GM23338 (cell line): ENCODE measurements around the gene GPSM1. TPM values are rescaled to one million over a fixed set of nuclear protein-coding genes. Genes with fewer than 3 reads are reported as not detected.

Experiments
- ATAC-seq: fragments of 200-7000 bp; cut with Tn5 transposase; 3 replicates; pipeline ENCODE4 v1.9.1; 2020
- DNase-seq: peaks from one replicate; pipeline ENCODE4 v3.0.0-alpha.2; 2015; ENCODE audit warnings: low spot score
- H2AFZ ChIP-seq: fragments of 200-600 bp; sonication (generic); 2 replicates; pipeline ENCODE4 v1.8.0; 2016; ENCODE audit warnings: antibody characterized with exemption, mild to moderate bottlenecking, moderate library complexity
- H3F3A ChIP-seq: fragments of 200-600 bp; sonication (generic); replicated peaks from 2 replicates; pipeline ENCODE4 v1.8.0; 2017; ENCODE audit warnings: antibody characterized with exemption, mixed run types, low read depth
- H3K27ac ChIP-seq: fragments of 200-600 bp; sonication (generic); 2 replicates; pipeline ENCODE4 v1.6.1; 2016; ENCODE audit warnings: low read depth
- H3K27me3 ChIP-seq: fragments of 200-600 bp; sonication (generic); 2 replicates; pipeline ENCODE4 v1.8.0; 2016; ENCODE audit warnings: mild to moderate bottlenecking, mixed run types, moderate library complexity; ENCODE audit not compliant: insufficient read depth
- H3K36me3 ChIP-seq: fragments of 200-600 bp; sonication (generic); 2 replicates; pipeline ENCODE4 v1.8.0; 2016; ENCODE audit warnings: mild to moderate bottlenecking; ENCODE audit not compliant: insufficient read depth
- H3K4me1 ChIP-seq: fragments of 200-600 bp; sonication (generic); 2 replicates; pipeline ENCODE4 v1.8.0; 2016; ENCODE audit warnings: mild to moderate bottlenecking, moderate library complexity; ENCODE audit not compliant: insufficient read depth
- H3K4me2 ChIP-seq: fragments of 200-600 bp; sonication (generic); 2 replicates; pipeline ENCODE4 v1.7.1; 2017; ENCODE audit warnings: mixed run types
- H3K4me3 ChIP-seq: fragments of 200-600 bp; sonication (generic); 2 replicates; pipeline ENCODE4 v1.6.1; 2016; ENCODE audit warnings: mixed run types
- H3K79me2 ChIP-seq: fragments of 200-600 bp; sonication (generic); replicated peaks from 2 replicates; pipeline ENCODE4 v1.8.0; 2017; ENCODE audit warnings: mild to moderate bottlenecking; ENCODE audit not compliant: insufficient read depth
- H3K9me2 ChIP-seq: fragments of 200-600 bp; sonication (generic); 2 replicates; pipeline ENCODE4 v1.8.0; 2017; ENCODE audit not compliant: insufficient read depth
- H4K20me1 ChIP-seq: fragments of 200-600 bp; sonication (generic); replicated peaks from 2 replicates; pipeline ENCODE4 v1.8.0; 2017; ENCODE audit warnings: mild to moderate bottlenecking; ENCODE audit not compliant: insufficient read depth
- H3K27ac Mint-ChIP-seq: 2 replicates; pipeline ENCODE4 v1.8.0; 2020; ENCODE audit warnings: inconsistent platforms, mild to moderate bottlenecking, moderate library complexity, mixed read lengths
- H3K27me3 Mint-ChIP-seq: 3 replicates; pipeline ENCODE4 v1.8.0; 2022; ENCODE audit warnings: low read depth, mild to moderate bottlenecking, moderate library complexity, mixed read lengths, inconsistent platforms; ENCODE audit not compliant: insufficient read depth, poor library complexity
- H3K36me3 Mint-ChIP-seq: 3 replicates; pipeline ENCODE4 v1.8.0; 2021; ENCODE audit warnings: low read depth, mild to moderate bottlenecking, inconsistent platforms, moderate library complexity, mixed read lengths
- H3K4me1 Mint-ChIP-seq: 3 replicates; pipeline ENCODE4 v1.8.0; 2020; ENCODE audit warnings: mild to moderate bottlenecking, inconsistent platforms, mixed read lengths
- H3K4me3 Mint-ChIP-seq: 3 replicates; pipeline ENCODE4 v1.8.0; 2021; ENCODE audit warnings: moderate library complexity, mild to moderate bottlenecking, inconsistent platforms, mixed read lengths
- H3K9me3 Mint-ChIP-seq: 3 replicates; pipeline ENCODE4 v1.8.0; 2020; ENCODE audit warnings: moderate library complexity, mild to moderate bottlenecking, inconsistent platforms, mixed read lengths
- CTCF ChIP-seq, 2 experiments: fragments of 200-600 bp in 1 of 2; sonication (generic) in 1 of 2; conservative IDR thresholded peaks; 2 replicates each; pipeline versions ENCODE4 v1.5.1 to v1.6.1; 2016 to 2017; ENCODE audit warnings: antibody characterized with exemption in 2 of 2, low read depth in 2 of 2, mild to moderate bottlenecking in 2 of 2, moderate library complexity in 1 of 2
- EZH2 ChIP-seq: fragments of 200-600 bp; sonication (generic); IDR thresholded peaks from one replicate; pipeline ENCODE4 v1.8.0; 2017; ENCODE audit warnings: antibody characterized with exemption, mild to moderate bottlenecking, low read depth; ENCODE audit not compliant: unreplicated experiment
- EZH2phosphoT487 ChIP-seq: fragments of 200-600 bp; sonication (generic); IDR thresholded peaks from one replicate; pipeline ENCODE4 v1.8.1; 2018; ENCODE audit warnings: antibody characterized with exemption; ENCODE audit not compliant: unreplicated experiment
- polyA plus RNA-seq: library from polyadenylated mRNA; unstranded; fragments of >200 nt; fragmentation: Nextera tagmentation; extraction: Ambion mirVana; gene quantifications from 2 replicates; pipeline ENCODE4 v1.2.1, GENCODE V29; 2016
- total RNA-seq: library from RNA; depleted of rRNA; stranded (reverse); fragments of >200 nt; shearing (Covaris generic); gene quantifications from 2 replicates; pipeline ENCODE4 v1.2.3, GENCODE V29; 2014

GPSM1 gene
- total and polyA plus RNA-seq, 2 experiments from 2014 or later, result 4.8 to 23.2 TPM

GRCh38 chr9:136312436-136312835 is 14.9 kb upstream of the GPSM1 start:
- TF ChIP-seq CTCF (conservative IDR thresholded peaks at IDR 0.05; ENCODE audit: low read depth in 2 of 2) (peak; percentile 46 to 79), EZH2 (no peak)
- Histone ChIP-seq H3K4me1 (no peaks in the 10 kb centered on the region), H3K27ac (no peak overlapping the region), H3K4me3 (no peak overlapping the region), H3K79me2 (no peaks in the 10 kb centered on the region), H3K27me3 (no peaks in the 10 kb centered on the region), H3K9me2 (no peaks in the 10 kb centered on the region), H4K20me1 (no peaks in the 10 kb centered on the region), H2AFZ (0 out of 2 replicates have a peak overlapping the region, but pooled peaks have one; percentile 10), H3F3A (peaks cover 19% of the 10 kb centered on the region), H3K4me2 (no peak overlapping the region), H3K36me3 (no peaks in the 10 kb centered on the region)
- no peaks in the 10 kb centered on the region for H3K4me1 Mint-ChIP-seq
- DNase-seq (peak; percentile 58), ATAC-seq (peak; percentile 73)
- peaks cover 9% of the 10 kb centered on the region for H3K27me3 Mint-ChIP-seq
- H3K4me3 Mint-ChIP-seq, result no peak overlapping the region
- no peaks in the 10 kb centered on the region; the same call in 2 of the 3 replicates for H3K36me3 Mint-ChIP-seq
- H3K27ac Mint-ChIP-seq, result no peak overlapping the region
- peaks cover 17% of the 10 kb centered on the region for H3K9me3 Mint-ChIP-seq

GRCh38 chr9:136313111-136314055 is 14.0 kb upstream of the GPSM1 start:
- Mint-ChIP-seq H3K4me1 (no peaks in the 10 kb centered on the region), H3K27me3 (peaks cover 9% of the 10 kb centered on the region), H3K27ac (no peak overlapping the region), H3K4me3 (no peak overlapping the region), H3K36me3 (no peaks in the 10 kb centered on the region; the same call in 2 of the 3 replicates), H3K9me3 (peaks cover 17% of the 10 kb centered on the region)
- no peaks in the 10 kb centered on the region for H3K36me3 ChIP-seq
- H3K4me3 ChIP-seq, result no peak overlapping the region
- ATAC-seq (peak; percentile 30), DNase-seq (no peak)
- peaks cover 10% of the 10 kb centered on the region for H3F3A ChIP-seq
- no peaks in the 10 kb centered on the region for H3K27me3 ChIP-seq
- H3K9me2 ChIP-seq, result no peaks in the 10 kb centered on the region
- H3K27ac ChIP-seq, result no peak overlapping the region
- no peaks in the 10 kb centered on the region for H3K79me2 ChIP-seq
- no peaks in the 10 kb centered on the region for H3K4me1 ChIP-seq
- no peak overlapping the region for H3K4me2 ChIP-seq
- no peak overlapping the region for H2AFZ ChIP-seq
- TF ChIP-seq CTCF (conservative IDR thresholded peaks at IDR 0.05; ENCODE audit: low read depth in 2 of 2) (peak in 1 of 2 experiments; percentile 38; a peak in 2 of 4 replicates), EZH2phosphoT487 (no peak)
- H4K20me1 ChIP-seq, result no peaks in the 10 kb centered on the region
